ENCODE results near the gene OR4K15. TPM values are rescaled to one million over a fixed set of nuclear protein-coding genes. Genes with fewer than 3 reads are reported as not detected.

OR4K15 gene
- total and polyA plus RNA-seq, 3 donors from 2014 or later: 0.25 TPM; not detected in 2

- TF ChIP-seq POLR2A (IDR thresholded peaks at IDR 0.05) (no peak), CTCF (IDR thresholded peaks at IDR 0.05) (no peak)
- no peaks in the 10 kb centered on the region for H3K9me3 ChIP-seq
- no peaks in the 10 kb centered on the region for H3K4me1 ChIP-seq
- intact Hi-C loops (cut with DNase I; ENCODE audit: low total_unique reads): no loop called here
- H3K27me3 ChIP-seq: no peaks in the 10 kb centered on the region
- no peaks in the 10 kb centered on the region for H3K36me3 ChIP-seq (ENCODE audit: low read depth, missing control alignments)
- WGBS, 2 donors: 63 to 70% methylated on average over 7 of the region's 7 CpGs
- no peak overlapping the region for H3K4me3 ChIP-seq
- no peak for DNase-seq
- no peak overlapping the region for H3K27ac ChIP-seq
These were observed 26.9 kb downstream of the OR4K15 start for GRCh38 chr14:20002319-20002718.

- Histone ChIP-seq H3K27me3 (no peaks in the 10 kb centered on the region), H3K36me3 (ENCODE audit: low read depth, missing control alignments) (no peaks in the 10 kb centered on the region), H3K4me3 (no peak overlapping the region), H3K9me3 (no peaks in the 10 kb centered on the region), H3K4me1 (no peaks in the 10 kb centered on the region), H3K27ac (no peak overlapping the region)
- TF ChIP-seq POLR2A (IDR thresholded peaks at IDR 0.05): no peak
- TF ChIP-seq CTCF (IDR thresholded peaks at IDR 0.05): no peak
- DNase-seq: no peak
- intact Hi-C loops (cut with DNase I; ENCODE audit: low total_unique reads): no loop called here
These were observed 32.8 kb downstream of the OR4K15 start for GRCh38 chr14:20008156-20008555.

- no peaks in the 10 kb centered on the region for H3K9me3 ChIP-seq
- no peaks in the 10 kb centered on the region for H3K36me3 ChIP-seq (ENCODE audit: low read depth, missing control alignments)
- TF ChIP-seq CTCF (IDR thresholded peaks at IDR 0.05): no peak
- TF ChIP-seq POLR2A (IDR thresholded peaks at IDR 0.05): no peak
- intact Hi-C loops (cut with DNase I; ENCODE audit: low total_unique reads): no loop called here
- H3K27me3 ChIP-seq: no peaks in the 10 kb centered on the region
- no peaks in the 10 kb centered on the region for H3K4me1 ChIP-seq
- DNase-seq: no peak
- H3K27ac ChIP-seq: no peak within 1 kb of the TSS
- 70 to 82% methylated on average over 2 of the region's 2 CpGs for WGBS, 2 donors
- no peak within 1 kb of the TSS for H3K4me3 ChIP-seq
These were observed 44.0 kb downstream of the OR4K15 start, which contains the start of gene OR4K14 for GRCh38 chr14:20019257-20019865. Gene OR4K14, minus strand, starts transcription at chr14:20019307. Its CDS starts 4,114 bp downstream, at chr14:20015193.

Other genes starting within 250 kb of the OR4K15 start
- gene OR4Q3, start 232.0 kb upstream of the OR4K15 start, total RNA-seq: 1 to 10 TPM in 1 of 2 donors, under 1 TPM in 1; 0.87 to 1.5 TPM
- not detected for gene OR4Q3, start 232.0 kb upstream of the OR4K15 start, polyA plus RNA-seq (ENCODE audit: insufficient read depth, low read depth, low replicate concordance)
- gene OR4M1, start 202.1 kb upstream of the OR4K15 start, total RNA-seq: under 1 TPM; 0.19 to 0.87 TPM
- not detected for gene OR4M1, start 202.1 kb upstream of the OR4K15 start, polyA plus RNA-seq (ENCODE audit: insufficient read depth, low read depth, low replicate concordance)
- gene OR4N2, start 171.8 kb upstream of the OR4K15 start, total RNA-seq: under 1 TPM in 1 of 2 donors, not detected in 1; 0.31 TPM
- gene OR4N2, start 171.8 kb upstream of the OR4K15 start, polyA plus RNA-seq (ENCODE audit: insufficient read depth, low read depth, low replicate concordance): 1.7 TPM
- gene OR4K2, start 100.4 kb upstream of the OR4K15 start, total RNA-seq: under 1 TPM in 1 of 2 donors, not detected in 1; 0.12 TPM
- not detected for gene OR4K2, start 100.4 kb upstream of the OR4K15 start, polyA plus RNA-seq (ENCODE audit: insufficient read depth, low read depth, low replicate concordance)
- gene OR4K5, start 55.0 kb upstream of the OR4K15 start, total RNA-seq: not detected
- gene OR4K5, start 55.0 kb upstream of the OR4K15 start, polyA plus RNA-seq (ENCODE audit: insufficient read depth, low read depth, low replicate concordance): not detected
- not detected for gene OR4K1, start 44.7 kb upstream of the OR4K15 start, total RNA-seq
- not detected for gene OR4K1, start 44.7 kb upstream of the OR4K15 start, polyA plus RNA-seq (ENCODE audit: insufficient read depth, low read depth, low replicate concordance)
- gene OR4Q2, start 26.6 kb downstream of the OR4K15 start, total RNA-seq: not detected
- not detected for gene OR4Q2, start 26.6 kb downstream of the OR4K15 start, polyA plus RNA-seq (ENCODE audit: insufficient read depth, low read depth, low replicate concordance)
- under 1 TPM; 0.31 to 0.87 TPM for gene OR4K14, start 43.7 kb downstream of the OR4K15 start, total RNA-seq
- not detected for gene OR4K14, start 43.7 kb downstream of the OR4K15 start, polyA plus RNA-seq (ENCODE audit: insufficient read depth, low read depth, low replicate concordance)
- under 1 TPM; 0.06 to 0.24 TPM for gene OR4K13, start 60.4 kb downstream of the OR4K15 start, total RNA-seq
- gene OR4K13, start 60.4 kb downstream of the OR4K15 start, polyA plus RNA-seq (ENCODE audit: insufficient read depth, low read depth, low replicate concordance): not detected
- gene OR4L1, start 84.5 kb downstream of the OR4K15 start, total RNA-seq: not detected
- not detected for gene OR4L1, start 84.5 kb downstream of the OR4K15 start, polyA plus RNA-seq (ENCODE audit: insufficient read depth, low read depth, low replicate concordance)
- under 1 TPM; 0.06 to 0.08 TPM for gene OR4K17, start 135.1 kb downstream of the OR4K15 start, total RNA-seq
- gene OR4K17, start 135.1 kb downstream of the OR4K15 start, polyA plus RNA-seq (ENCODE audit: insufficient read depth, low read depth, low replicate concordance): not detected
- gene OR4N5, start 163.2 kb downstream of the OR4K15 start, total RNA-seq: not detected
- gene OR4N5, start 163.2 kb downstream of the OR4K15 start, polyA plus RNA-seq (ENCODE audit: insufficient read depth, low read depth, low replicate concordance): not detected
- not detected for gene OR11G2, start 215.3 kb downstream of the OR4K15 start, total RNA-seq
- not detected for gene OR11G2, start 215.3 kb downstream of the OR4K15 start, polyA plus RNA-seq (ENCODE audit: insufficient read depth, low read depth, low replicate concordance)
- gene OR11H6, start 248.1 kb downstream of the OR4K15 start, total RNA-seq: not detected
- gene OR11H6, start 248.1 kb downstream of the OR4K15 start, polyA plus RNA-seq (ENCODE audit: insufficient read depth, low read depth, low replicate concordance): not detected